ENCODE data around the gene MYCBPAP.

The MYCBPAP gene

GRCh38 chr17:50487213-50488096, 20.8 kb upstream of the MYCBPAP start:
- DNase-seq: peak; percentile 66

- DNase-seq: no peak
These were observed 19.4 kb upstream of the MYCBPAP start for GRCh38 chr17:50488880-50489279.

GRCh38 chr17:50491505-50491904, 16.7 kb upstream of the MYCBPAP start:
- no peak for DNase-seq

- no peak for DNase-seq
These were observed 16.0 kb upstream of the MYCBPAP start for GRCh38 chr17:50492214-50492613.

GRCh38 chr17:50493744-50494143, 14.5 kb upstream of the MYCBPAP start:
- no peak for DNase-seq

- DNase-seq: no peak
These were observed 12.9 kb upstream of the MYCBPAP start for GRCh38 chr17:50495217-50495823.

GRCh38 chr17:50495918-50496317, 12.3 kb upstream of the MYCBPAP start:
- DNase-seq: no peak

GRCh38 chr17:50498021-50498874, 10.0 kb upstream of the MYCBPAP start:
- no peak for DNase-seq

GRCh38 chr17:50499270-50499669, 9.0 kb upstream of the MYCBPAP start:
- no peak for DNase-seq

- DNase-seq: no peak
These were observed 8.5 kb upstream of the MYCBPAP start for GRCh38 chr17:50499721-50500120.

- peak; percentile 4 for DNase-seq
These were observed 7.2 kb upstream of the MYCBPAP start for GRCh38 chr17:50501054-50501453.

- DNase-seq: no peak
These were observed 5.8 kb upstream of the MYCBPAP start for GRCh38 chr17:50502301-50502990.

- no peak for DNase-seq
These were observed 2.6 kb upstream of the MYCBPAP start for GRCh38 chr17:50505591-50506130.

- no peak for DNase-seq
These were observed 1.9 kb upstream of the MYCBPAP start for GRCh38 chr17:50506298-50506697.

GRCh38 chr17:50508573-50509460, 578 bp downstream of the MYCBPAP start:
- no peak for DNase-seq

GRCh38 chr17:50511058-50511457, 2.8 kb downstream of the MYCBPAP start:
- no peak for DNase-seq

- no peak for DNase-seq
These were observed 5.3 kb downstream of the MYCBPAP start for GRCh38 chr17:50513495-50513894.

GRCh38 chr17:50514388-50514787, 6.1 kb downstream of the MYCBPAP start:
- no peak for DNase-seq

- peak; percentile 9 for DNase-seq
These were observed 6.9 kb downstream of the MYCBPAP start for GRCh38 chr17:50514936-50515702.

GRCh38 chr17:50517011-50517410, 8.8 kb downstream of the MYCBPAP start:
- DNase-seq: no peak

All from NCI-H2171 treated with DMSO at 0.1 percent for 48 hours (cell line).